Hepatic stellate cell (primary cell): ENCODE data around the gene MFSD11.
A peak's percentile ranks its signal among the peaks of the same experiment; 100 is the strongest.
"Not testable (repeated sequence)": the region's sequence is repeated elsewhere in the genome, so short reads cannot be mapped to it uniquely, and the experiment has no call there.

Source experiments
- DNase-seq: peaks from one replicate; pipeline ENCODE4 v3.0.0; 2011; ENCODE audit warnings: low spot score

MFSD11 gene

DNA sequence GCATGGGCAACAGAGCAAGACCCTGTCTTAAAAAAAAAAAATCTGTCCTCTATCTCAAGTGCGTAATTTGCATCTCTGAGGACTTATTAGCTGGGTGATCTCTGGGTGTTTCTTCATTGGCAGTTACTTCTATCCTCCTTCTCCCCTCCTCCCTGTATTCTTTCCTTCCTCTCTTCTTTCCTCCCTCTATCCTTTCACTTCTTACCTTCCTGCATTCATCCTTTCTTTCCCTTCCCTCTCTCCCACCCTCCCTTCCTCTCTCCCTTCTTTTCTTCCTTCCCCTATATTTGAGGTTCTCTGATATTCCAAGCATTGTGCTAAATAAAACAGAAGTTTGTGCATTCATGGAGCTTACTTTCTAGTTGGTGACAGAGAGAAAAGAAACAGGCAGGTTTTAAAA is 10.7 kb downstream of the MFSD11 start:
- no peak for DNase-seq

DNA sequence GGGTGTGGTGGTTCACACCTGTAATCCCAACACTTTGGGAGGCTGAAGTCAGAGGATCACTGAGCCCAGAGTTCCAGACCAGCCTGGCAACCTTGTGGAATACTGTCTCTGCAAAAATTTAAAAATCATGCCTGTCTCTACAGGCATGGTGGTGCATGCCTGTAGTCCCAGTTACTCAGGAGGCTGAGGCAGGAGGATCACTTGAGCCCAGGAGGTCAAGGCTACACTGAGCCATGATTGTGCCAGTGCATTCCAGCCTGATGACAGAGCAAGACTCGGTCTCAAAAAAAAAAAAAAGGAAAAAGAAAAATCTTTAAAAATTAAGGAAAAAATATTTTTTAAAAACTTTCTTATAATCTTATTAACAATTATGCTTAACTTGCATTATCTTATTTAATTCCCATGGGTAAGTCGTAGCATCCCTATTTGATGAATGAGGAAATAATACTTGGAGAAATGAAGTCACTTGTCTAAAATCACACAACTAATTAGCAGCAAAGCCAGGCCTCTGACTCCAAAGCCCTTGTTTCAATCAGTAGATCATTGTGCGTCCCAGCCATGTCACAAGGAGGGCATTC is 13.6 kb downstream of the MFSD11 start:
- DNase-seq, result no peak

DNA sequence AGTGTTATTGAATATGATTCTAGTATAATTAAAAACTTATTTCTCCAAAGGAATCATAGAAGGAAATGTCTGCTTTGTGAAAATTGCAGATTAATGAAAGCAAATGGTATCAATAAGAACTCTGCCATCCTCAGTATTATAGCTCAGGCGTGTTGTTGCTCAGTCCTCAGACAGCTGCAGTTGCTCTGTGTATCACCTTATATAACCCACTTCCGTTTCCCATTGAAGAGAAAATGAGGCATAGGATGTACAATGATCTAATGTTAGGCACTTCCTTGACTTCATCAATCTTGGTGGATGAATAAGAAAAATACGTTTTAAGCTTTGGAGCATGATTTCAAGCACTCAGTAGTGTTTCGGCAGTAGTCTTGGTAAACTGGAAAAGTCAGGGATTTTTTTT is 14.1 kb downstream of the MFSD11 start:
- DNase-seq, result no peak

DNA sequence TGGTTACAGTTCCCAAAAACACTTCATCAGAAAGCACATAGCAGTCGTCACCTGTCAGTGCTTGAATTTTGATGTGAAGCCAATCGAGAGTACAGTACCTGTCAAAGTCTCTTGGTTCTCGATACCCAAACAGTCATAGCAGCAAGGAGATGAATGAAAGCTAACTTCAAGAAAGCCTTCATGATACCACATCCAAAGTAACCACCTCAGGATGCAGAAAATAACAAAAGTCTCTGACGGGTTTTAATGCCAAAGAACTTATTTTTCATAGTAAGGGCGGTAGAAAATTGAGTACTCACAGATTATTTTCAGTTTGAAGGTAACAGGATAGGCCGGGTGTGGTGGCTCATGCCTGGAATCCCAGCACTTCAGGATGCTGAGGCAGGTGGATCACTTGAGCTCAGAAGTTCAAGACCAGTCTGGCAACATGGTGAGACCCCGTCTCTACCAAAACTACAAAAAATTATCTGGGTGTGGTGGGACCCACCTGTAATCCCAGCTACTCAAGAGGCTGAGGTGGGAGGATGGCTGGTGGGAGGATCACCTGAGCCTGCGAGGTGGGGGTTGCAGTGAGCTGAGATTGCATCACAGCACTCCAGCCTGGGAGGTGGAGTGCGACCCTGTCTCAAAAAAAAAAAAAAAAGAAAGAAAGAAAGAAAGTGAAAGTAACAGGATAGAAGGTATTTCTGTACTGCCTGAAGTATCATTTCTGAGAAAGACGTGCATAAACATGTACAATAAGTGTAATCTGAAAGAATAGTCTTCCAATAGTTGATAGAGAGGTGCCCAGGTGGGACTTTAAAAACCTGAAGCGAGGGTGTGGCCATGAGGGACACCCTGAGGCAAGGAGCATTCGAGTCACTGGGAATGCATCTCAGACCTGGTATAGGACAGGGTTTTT is 15.4 kb downstream of the MFSD11 start:
- no peak for DNase-seq

DNA sequence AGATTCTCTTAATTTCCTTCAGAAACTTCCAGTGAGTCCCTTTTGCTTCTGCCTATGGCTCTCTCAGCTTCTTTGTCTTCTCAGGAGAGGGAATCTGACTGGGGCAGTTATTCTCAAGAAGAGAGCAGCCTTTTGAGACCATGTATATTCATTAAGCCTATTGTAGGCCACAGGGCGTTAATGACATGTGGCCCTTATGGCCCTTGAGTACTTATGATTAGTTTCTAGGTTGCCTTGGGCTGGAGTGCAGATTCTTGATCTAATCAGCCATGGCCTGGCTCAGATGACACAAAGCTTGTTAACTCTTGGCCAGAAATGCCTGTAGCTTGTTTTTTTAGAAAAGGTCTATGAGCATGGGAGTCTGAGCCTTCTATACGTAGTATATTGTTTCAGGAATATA is 17.4 kb downstream of the MFSD11 start:
- DNase-seq, result no peak

DNA sequence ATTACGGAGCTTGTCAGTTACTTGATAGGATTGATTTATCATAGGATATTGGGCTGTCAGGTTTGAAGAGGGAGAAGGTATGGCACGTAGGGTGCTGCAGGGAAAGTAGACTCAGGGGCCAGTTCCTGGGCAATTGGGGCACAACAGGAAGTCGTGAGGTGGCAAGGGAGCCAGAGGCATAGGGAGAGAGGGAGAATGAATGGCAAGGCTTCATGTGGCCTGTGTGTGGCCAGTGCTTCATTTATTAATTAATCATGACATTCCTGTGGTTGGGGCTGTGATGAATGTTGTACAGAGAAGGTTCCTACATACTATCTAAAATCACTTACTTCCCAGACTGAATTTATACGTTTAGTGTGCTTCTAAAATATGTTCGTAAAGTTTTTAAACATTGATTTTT is 19.3 kb downstream of the MFSD11 start:
- DNase-seq, result no peak

DNA sequence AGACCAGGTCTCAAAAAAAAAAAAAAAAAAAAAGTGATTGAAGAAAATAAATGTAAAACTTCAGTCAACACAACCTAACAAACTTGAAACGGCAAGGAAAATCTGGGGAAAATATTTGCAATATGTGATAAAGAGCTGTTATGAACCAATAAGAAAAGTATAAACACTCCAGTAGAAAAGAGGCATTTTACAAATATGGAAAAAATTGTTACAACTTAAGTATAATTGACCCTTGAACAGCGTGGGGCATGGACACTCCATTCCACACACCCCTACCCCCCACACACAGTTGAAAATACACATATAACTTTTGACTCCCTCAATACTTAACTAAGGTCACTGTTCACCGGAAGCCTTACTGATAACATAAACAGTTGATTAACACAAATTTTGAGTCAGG is 20.7 kb downstream of the MFSD11 start:
- no peak for DNase-seq

DNA sequence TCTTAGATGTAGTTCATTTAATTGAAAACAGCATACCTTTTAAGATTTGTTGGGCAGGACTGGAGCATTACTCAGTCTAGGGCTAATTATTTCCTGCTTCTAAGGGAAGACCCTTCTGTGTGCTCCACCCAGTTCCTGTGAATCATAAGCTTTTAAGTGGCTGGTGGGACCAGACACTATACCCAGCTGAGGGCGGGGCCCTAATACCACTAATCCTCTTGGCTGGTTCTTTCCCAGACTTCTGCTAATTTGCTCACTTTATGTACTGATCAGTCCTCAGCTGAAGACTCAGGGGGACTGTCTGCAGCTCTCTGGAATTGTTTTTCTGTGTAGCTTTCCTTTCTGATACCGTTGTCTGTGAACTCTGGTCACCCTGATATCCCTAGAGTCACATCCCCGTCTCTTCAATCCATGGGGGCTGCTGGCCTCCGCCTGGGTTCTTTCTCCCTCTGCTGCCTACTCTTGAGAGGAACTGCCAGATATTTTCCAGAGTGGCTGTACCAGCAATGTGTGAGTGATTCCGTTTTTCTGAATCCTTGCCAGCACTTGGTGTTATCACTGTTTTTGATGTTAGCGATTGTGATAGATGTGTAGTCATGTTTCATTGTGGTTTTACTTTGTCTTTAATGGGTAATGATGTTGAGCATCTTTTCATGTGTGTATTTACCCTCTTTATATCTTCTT is 35.1 kb downstream of the MFSD11 start:
- DNase-seq, result peak; percentile 30

DNA sequence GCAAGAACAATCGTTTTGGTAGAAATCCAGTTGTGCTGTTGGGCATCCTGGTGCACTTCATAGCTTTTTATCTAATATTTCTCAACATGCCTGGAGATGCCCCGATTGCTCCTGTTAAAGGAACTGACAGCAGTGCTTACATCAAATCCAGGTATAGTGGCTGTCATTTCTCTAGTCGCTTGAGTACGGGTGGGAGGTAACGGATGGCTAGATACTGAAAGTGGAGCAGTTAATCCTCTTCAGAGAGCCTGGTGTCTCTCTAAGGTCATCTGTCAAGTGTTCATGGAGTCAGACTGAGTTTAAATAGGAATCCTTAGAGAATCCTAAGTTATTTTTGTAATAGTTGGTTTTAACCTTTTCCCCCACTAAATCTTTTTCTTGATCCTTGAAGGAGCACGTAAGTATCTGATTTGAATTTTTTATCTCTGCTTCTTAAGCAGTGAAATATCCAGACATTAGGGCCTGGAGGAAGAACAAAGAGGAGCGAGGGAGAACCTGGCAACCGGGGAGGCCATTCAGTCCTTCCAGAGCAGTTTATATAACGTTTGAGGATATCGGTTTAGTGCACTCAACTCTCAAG is 37.2 kb downstream of the MFSD11 start:
- no peak for DNase-seq

DNA sequence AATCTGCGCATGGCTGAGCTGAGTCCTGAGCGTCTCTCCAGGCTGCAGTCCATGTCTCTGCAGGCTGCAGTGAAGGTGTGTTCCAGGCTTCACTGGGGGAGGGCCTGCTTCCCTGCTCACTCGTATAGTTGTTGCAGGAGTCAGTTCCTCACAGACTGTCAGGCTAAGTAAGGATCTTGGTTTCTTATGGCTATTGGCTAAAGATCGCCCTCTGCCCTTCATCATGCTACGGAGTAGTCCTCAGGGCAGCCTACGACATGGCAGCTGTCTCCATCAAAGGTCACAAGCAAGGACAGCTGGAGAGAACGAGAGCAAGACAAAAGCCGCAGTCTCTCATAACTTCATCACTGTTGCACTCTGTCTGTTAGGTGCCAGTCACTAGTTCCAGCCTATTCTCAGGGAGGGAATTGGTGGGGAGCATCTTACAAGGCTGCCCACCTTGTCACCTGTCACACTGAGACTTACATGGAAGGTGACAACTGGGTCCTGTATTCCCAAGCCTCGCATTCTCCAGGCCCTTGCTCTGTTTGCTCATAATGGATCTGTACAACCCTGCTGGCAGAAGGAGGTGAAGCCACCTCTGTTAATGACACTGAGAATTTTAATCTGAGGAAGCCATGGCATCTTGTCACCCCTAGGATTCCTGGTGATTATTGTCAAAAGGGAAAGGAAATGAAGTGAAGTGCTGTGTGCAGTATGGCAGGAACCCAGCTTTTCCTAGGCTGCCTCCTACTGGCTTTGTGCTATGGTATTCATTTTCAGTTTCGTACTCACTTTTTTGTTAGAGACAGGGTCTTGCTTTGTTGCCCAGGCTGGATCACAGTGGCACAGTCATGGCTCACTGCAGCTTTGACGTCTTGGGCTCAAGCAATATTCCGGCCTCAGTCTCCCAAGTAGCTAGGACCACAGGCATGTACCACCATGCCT is 43.4 kb downstream of the MFSD11 start:
- no peak for DNase-seq

DNA sequence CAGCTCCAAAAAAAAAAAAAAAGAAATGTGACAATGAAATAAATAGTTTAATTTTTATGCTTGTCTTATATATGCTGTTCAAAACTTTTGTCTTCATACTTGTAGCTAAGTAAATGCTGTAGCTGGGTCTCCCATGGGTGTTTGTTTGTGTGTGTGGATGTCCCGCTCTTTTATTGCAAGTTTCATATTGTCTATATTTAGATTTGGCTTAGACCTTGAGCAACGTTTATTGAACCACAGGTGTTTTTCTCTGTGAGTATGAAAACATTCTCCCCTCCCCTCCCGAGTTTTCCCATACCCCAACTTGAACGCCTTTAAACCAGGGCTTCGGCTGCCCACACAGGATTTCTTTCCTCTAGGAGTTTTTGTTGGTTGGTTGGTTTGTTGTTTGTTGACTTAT is 45.2 kb downstream of the MFSD11 start:
- DNase-seq, result no peak

DNA sequence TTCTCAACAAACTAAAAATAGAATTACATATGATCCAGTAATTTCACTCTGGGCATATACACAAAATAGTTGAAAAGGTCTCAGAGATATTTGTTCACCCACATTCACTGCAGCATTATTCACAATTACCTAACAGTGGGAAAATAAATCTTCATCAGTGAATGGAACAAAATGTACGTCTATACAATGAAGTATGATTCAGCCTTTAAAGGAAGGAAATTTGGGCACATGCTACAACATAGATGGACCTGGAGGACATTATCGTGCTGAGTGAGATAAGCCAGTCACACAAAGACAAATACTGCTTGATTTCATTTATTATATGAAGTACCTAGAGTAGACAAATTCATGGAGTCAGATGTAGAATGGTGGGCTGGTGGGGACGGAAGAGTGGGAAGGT is 47.0 kb downstream of the MFSD11 start:
- DNase-seq, result no peak

DNA sequence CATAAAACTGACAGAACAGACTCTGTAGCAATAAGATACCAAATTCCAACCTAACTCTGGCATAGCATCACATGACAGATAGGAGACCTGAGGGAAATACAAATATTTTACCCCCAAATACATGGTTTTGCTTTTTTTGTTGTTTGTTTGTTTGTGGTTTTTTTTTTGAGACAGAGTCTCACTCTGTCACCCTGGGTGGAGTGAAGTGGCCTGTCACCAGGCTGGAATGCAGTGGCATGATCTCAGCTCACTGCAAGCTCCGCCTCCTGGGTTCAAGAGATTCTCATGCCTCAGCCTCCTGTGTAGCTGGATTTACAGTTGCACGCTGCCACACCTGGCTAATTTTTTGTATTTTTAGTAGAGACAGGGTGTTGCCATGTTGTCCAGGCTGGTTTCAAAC is 49.9 kb downstream of the MFSD11 start:
- not testable (repeated sequence) for DNase-seq

DNA sequence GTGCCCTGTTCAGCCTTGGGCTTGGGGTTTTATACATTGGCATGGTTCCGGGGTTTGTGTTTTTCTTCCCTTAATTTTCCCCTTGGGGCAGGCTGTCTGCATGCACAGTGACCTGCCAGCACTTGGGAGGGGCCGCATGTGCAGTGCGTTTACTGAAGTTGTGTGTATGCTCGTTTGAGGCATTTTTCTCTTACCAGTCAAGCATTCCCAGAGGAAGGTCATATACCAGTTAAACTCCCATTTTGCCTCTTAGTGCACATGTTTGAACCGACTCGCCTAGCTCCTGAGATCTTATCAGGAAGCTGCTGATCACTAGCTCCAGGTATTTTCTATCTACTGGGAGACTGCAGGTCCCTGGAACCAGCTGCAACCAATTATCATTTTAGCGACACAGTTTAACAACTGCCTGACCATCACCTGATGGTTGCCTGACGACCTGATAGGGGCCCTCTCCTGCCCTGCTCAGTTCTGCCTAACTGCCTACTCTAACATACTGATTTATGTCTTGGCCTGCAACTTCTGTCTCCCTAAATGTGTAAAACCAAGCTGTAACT is 51.4 kb downstream of the MFSD11 start:
- no peak for DNase-seq

DNA sequence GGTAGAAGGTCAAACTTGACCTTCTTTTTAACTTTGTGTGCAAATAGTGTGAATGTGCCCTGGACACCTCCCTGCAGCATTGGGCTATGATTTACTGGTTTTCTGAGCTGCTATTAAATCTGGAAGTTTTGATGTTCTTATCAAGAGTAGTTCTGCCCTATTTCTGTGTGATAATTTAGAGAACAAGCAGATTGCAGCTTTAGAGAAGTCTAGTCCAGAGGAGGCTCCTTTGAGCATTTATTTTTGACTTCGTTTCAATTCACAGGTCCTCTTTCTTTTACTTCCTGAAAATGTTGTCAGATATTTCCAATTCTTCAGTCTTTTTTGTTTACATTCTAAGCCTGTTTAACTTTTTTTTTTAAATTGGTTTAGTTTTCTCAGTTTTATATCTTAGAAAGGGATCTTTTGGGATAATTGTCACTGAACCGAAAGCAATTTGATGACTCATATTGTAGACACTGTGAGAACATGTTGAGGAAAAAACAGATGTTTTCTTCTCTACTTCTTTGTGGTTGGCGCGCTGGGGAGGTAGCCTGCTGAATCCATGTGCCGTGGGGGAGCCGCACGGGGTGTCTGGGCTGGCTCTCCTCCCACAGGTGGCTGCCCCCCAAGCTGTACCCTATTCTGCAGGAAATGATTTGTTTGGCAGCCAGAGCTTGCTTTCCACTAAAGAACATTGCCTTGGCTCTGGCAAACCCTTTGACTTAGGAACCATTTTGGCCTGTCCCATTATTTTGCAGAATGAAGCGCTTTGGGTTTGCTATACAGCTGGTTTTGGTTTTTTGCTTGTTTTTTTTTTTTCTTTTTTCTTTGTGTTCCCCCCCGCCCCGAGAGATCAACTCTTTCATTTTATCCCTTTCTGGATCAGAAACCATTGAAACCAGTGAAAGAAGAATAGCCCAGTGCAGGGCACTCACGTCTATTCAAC is 53.4 kb downstream of the MFSD11 start:
- peak; percentile 32 for DNase-seq

DNA sequence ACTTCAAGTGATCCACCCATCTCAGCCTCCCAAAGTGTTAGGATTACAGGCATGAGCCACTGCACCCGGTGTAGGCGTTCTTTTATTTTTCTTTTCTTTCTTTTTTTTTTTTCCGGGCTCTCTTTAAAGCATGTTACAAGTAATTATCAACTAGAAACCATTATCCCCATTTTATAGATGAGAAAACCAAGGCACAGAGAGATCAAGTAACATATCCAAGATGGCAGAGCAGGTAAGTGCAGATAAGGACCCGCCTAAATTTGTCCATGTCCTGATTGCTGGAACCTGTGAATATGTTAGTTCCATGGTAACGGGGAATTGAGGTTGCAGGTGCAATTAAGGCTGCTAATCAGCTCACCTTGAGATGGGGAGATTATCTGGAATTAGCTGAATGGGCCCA is 54.4 kb downstream of the MFSD11 start:
- no peak for DNase-seq

DNA sequence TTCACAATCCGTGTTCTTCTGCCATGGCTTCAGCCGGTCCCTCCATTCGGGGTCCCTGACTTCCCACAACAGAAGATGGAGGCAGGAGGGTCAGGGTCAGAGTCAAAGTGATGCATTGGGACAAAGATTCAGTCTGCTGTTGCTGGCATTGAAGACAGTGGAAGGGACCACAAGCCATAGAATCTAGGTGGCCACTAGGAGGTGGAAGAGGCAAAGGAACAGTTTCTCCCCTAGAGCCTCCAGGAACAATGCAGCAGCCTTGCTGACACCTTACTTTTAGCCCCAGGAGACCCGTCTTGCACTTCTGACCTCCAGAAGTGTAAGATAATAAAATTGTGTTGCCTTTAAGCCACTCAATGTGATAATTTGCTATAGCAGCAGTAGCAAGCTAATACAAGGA is 55.9 kb downstream of the MFSD11 start:
- DNase-seq, result peak; percentile 31

DNA sequence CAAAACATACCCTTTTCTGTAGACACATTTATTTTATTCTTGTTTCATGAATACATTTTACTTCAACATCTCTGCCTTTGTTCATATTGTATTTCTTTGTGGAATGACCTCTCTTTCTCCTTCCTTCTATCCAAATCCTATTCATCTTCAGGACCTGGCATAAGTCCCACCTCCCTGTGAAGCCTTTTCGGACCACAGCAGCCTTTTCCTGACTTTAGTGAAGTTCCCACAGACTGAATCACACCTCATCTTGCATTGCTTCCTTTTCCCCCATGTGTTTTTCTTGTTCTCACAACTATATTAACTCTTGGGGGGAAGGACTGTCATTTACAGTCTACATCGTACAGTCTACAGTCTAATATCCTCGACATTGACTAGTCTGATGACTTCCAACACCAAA is 58.2 kb downstream of the MFSD11 start:
- DNase-seq, result no peak

DNA sequence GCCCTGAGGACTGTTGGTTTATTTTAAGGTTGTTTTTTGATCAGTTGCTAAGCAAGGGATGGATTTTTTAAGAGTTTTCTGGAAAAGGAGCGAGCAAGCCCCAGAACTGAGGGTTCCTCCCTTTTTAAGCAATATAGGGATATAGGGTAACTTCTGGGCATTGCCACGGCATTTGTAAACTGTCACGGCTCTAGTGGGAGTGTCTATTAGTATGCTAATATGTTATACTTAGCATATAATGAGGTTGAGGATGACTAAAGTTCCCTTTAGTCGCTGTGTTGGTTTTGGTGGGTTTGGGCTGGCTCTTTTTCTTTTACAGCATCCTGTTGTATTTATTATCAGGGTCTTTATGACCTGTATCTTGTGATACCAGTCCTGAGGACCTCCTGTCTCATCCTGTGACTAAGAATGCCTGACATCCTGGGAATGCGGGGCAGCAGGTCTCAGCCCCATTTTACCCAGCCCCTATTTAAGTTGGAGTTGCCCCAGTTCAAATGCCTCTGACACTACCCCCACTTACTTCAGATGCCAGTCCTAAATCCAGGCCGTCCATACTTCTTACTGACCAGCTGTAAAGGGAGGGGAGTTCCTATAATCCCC is 59.4 kb downstream of the MFSD11 start:
- DNase-seq, result no peak

DNA sequence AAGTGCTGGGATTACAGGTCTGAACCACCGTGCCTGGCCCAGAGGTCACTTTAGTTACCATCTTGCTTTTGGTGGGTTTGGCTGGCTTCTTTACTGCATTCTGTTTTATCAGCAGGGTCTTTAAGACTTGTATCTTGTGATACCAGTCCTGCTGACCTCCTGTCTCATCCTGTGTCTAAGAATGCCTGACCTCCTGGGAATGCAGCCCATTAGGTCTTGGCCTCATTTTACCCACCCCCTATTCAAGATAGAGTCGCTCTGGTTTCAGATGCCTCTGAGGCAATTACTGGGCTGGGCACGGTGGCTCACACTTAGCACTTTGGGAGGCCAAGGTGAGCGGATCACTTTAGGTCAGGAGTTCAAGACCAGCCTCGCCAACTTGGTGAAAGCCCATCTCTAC is 63.8 kb downstream of the MFSD11 start:
- no peak for DNase-seq
